ENCODE data around the gene PGK1.
"Not testable (repeated sequence)": the region's sequence is repeated elsewhere in the genome, so short reads cannot be mapped to it uniquely, and the experiment has no call there.

The PGK1 gene

GRCh38 chrX:78103623-78104446 lies at the start of gene PGK1:
PGK1 (plus strand) TSS chrX:78104248; CDS start chrX:78104341, 93 bp downstream.
- no peak for TF ChIP-seq ZNF274 (IDR thresholded peaks at IDR 0.05; ENCODE audit: low read depth, low read length)
- H3K4me3 ChIP-seq (ENCODE audit: low read length) = peak within 1 kb of the TSS; percentile 77

- no peak for TF ChIP-seq ZNF274 (IDR thresholded peaks at IDR 0.05; ENCODE audit: low read depth, low read length)
- H3K4me3 ChIP-seq (ENCODE audit: low read length) = no peak overlapping the region
Measured at GRCh38 chrX:78063687-78064086, 40.4 kb upstream of the PGK1 start.

- TF ChIP-seq ZNF274 (IDR thresholded peaks at IDR 0.05; ENCODE audit: low read depth, low read length) = no peak
- H3K4me3 ChIP-seq (ENCODE audit: low read length) = no peak overlapping the region
Measured at GRCh38 chrX:78064152-78064551, 39.9 kb upstream of the PGK1 start.

- not testable (repeated sequence) for H3K4me3 ChIP-seq (ENCODE audit: low read length)
Measured at GRCh38 chrX:78064698-78065601, 39.1 kb upstream of the PGK1 start.

- peak overlapping the region; percentile 17; the same call in 1 of the 2 replicates for H3K4me3 ChIP-seq (ENCODE audit: low read length)
- no peak for TF ChIP-seq ZNF274 (IDR thresholded peaks at IDR 0.05; ENCODE audit: low read depth, low read length)
Measured at GRCh38 chrX:78066110-78066509, 37.9 kb upstream of the PGK1 start.

GRCh38 chrX:78071331-78071730 lies 32.7 kb upstream of the PGK1 start:
- TF ChIP-seq ZNF274 (IDR thresholded peaks at IDR 0.05; ENCODE audit: low read depth, low read length) = no peak
- H3K4me3 ChIP-seq (ENCODE audit: low read length) = no peak overlapping the region

GRCh38 chrX:78073147-78074077 lies 30.6 kb upstream of the PGK1 start:
- H3K4me3 ChIP-seq (ENCODE audit: low read length) = not testable (repeated sequence)

- H3K4me3 ChIP-seq (ENCODE audit: low read length) = no peak overlapping the region
- TF ChIP-seq ZNF274 (IDR thresholded peaks at IDR 0.05; ENCODE audit: low read depth, low read length) = no peak
Measured at GRCh38 chrX:78074088-78074487, 30.0 kb upstream of the PGK1 start.

- TF ChIP-seq ZNF274 (IDR thresholded peaks at IDR 0.05; ENCODE audit: low read depth, low read length) = no peak
- H3K4me3 ChIP-seq (ENCODE audit: low read length) = no peak overlapping the region
Measured at GRCh38 chrX:78075787-78076389, 28.2 kb upstream of the PGK1 start.

GRCh38 chrX:78081413-78081812 lies 22.6 kb upstream of the PGK1 start:
- not testable (repeated sequence) for H3K4me3 ChIP-seq (ENCODE audit: low read length)

GRCh38 chrX:78092296-78092695 lies 11.8 kb upstream of the PGK1 start:
- no peak overlapping the region for H3K4me3 ChIP-seq (ENCODE audit: low read length)
- no peak for TF ChIP-seq ZNF274 (IDR thresholded peaks at IDR 0.05; ENCODE audit: low read depth, low read length)

- no peak overlapping the region for H3K4me3 ChIP-seq (ENCODE audit: low read length)
- no peak for TF ChIP-seq ZNF274 (IDR thresholded peaks at IDR 0.05; ENCODE audit: low read depth, low read length)
Measured at GRCh38 chrX:78098108-78098507, 5.9 kb upstream of the PGK1 start.

- TF ChIP-seq ZNF274 (IDR thresholded peaks at IDR 0.05; ENCODE audit: low read depth, low read length) = no peak
- no peak overlapping the region for H3K4me3 ChIP-seq (ENCODE audit: low read length)
Measured at GRCh38 chrX:78102091-78102490, 2.0 kb upstream of the PGK1 start.

All from GM08714 (cell line).